ENCODE results near the gene N4BP2L1. TPM values are rescaled to one million over a fixed set of nuclear protein-coding genes. Genes with fewer than 3 reads are reported as not detected.

The N4BP2L1 gene
- total RNA-seq, 1 donor from 2014 or later = 10.2 TPM

DNA sequence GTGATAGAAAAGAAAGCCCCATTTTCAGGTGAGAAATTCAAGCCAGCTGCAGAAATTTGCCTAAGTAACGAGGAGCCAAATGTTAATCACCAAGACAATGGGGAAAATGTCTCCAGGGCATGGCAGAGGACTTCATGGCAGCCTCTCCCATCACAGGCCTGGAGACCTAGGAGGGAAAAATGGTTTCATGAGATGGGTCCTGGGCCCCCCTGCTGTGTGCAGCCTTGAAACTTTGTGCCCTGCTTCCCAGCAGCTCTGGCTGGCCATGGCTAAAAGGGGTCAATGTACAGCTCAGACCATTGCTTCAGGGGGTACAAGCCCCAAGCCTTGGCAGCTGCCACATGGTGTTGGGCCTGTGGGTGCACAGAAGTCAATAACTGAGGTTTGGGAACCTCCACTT lies 9.9 kb downstream of the N4BP2L1 start:
- no peak for TF ChIP-seq CTCF (IDR thresholded peaks at IDR 0.05)
- Mint-ChIP-seq H3K27ac (ENCODE audit: unreplicated experiment) (no peak overlapping the region), H3K36me3 (ENCODE audit: unreplicated experiment) (peaks cover 11% of the 10 kb centered on the region)

GRCh38 chr13:32415019-32415418 lies 12.9 kb downstream of the N4BP2L1 start:
- Mint-ChIP-seq H3K36me3 (ENCODE audit: unreplicated experiment) (peaks cover 8% of the 10 kb centered on the region), H3K9me3 (ENCODE audit: unreplicated experiment) (no peaks in the 10 kb centered on the region), H3K4me1 (ENCODE audit: unreplicated experiment) (peaks cover 2% of the 10 kb centered on the region), H3K27ac (ENCODE audit: unreplicated experiment) (no peak overlapping the region), H3K4me3 (ENCODE audit: unreplicated experiment) (no peak overlapping the region), H3K27me3 (ENCODE audit: unreplicated experiment) (no peaks in the 10 kb centered on the region)
- no peak for DNase-seq (ENCODE audit: extremely low spot score, unreplicated experiment)
- TF ChIP-seq CTCF (IDR thresholded peaks at IDR 0.05) = peak; percentile 46

More for the DNA sequence above, 9.9 kb downstream of the N4BP2L1 start:
- H3K4me1 Mint-ChIP-seq (ENCODE audit: unreplicated experiment) = no peaks in the 10 kb centered on the region
- no peak for DNase-seq (ENCODE audit: extremely low spot score, unreplicated experiment)
- H3K27me3 Mint-ChIP-seq (ENCODE audit: unreplicated experiment) = no peaks in the 10 kb centered on the region
- no peak overlapping the region for H3K4me3 Mint-ChIP-seq (ENCODE audit: unreplicated experiment)
- no peaks in the 10 kb centered on the region for H3K9me3 Mint-ChIP-seq (ENCODE audit: unreplicated experiment)

DNA sequence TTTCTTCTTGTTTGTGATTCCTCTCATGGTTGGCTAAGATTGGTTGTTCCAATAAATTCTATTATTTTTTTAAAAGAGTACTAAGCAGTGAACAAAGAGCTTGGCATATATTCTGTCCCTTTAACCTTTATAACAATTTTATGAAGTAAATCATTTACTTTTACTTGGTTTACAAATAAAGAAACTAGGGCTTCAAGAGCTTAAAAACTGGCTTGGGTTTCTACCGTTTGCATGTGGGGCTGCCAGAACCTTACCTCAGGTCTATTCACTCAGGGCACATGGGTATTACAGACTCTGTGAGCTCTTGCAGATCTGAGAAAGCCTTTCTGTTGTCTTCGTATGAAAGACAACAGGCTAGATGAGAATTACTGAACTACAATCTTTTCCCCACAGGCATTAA lies 13.3 kb downstream of the N4BP2L1 start:
- DNase-seq (ENCODE audit: extremely low spot score, unreplicated experiment) = no peak
- H3K36me3 Mint-ChIP-seq (ENCODE audit: unreplicated experiment) = peaks cover 4% of the 10 kb centered on the region
- H3K27ac Mint-ChIP-seq (ENCODE audit: unreplicated experiment) = no peak overlapping the region
- no peak for TF ChIP-seq CTCF (IDR thresholded peaks at IDR 0.05)
- H3K4me1 Mint-ChIP-seq (ENCODE audit: unreplicated experiment) = peaks cover 6% of the 10 kb centered on the region
- H3K9me3 Mint-ChIP-seq (ENCODE audit: unreplicated experiment) = no peaks in the 10 kb centered on the region
- peaks cover 2% of the 10 kb centered on the region for H3K27me3 Mint-ChIP-seq (ENCODE audit: unreplicated experiment)
- no peak overlapping the region for H3K4me3 Mint-ChIP-seq (ENCODE audit: unreplicated experiment)

DNA sequence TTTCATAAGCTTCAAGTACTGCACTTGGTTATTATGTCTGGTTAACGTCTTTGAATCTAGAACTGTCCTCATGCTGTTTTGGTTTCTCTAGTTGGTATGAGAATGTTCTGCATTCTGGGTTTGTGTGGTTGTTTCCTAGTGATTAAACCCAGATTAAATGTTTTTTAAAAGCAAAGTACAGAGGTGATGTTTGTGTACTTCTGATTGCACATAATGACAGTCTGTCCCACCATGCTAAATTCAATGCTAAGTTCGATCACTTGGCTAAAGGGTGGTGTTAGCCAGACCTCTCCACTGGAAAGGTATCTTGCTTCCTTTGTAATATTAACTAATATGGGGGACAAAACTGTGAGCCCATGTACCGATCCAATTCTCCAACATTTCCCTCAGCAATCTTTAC lies 14.6 kb downstream of the N4BP2L1 start:
- Mint-ChIP-seq H3K27me3 (ENCODE audit: unreplicated experiment) (peaks cover 2% of the 10 kb centered on the region), H3K27ac (ENCODE audit: unreplicated experiment) (no peak overlapping the region), H3K9me3 (ENCODE audit: unreplicated experiment) (no peaks in the 10 kb centered on the region), H3K36me3 (ENCODE audit: unreplicated experiment) (peaks cover 2% of the 10 kb centered on the region), H3K4me3 (ENCODE audit: unreplicated experiment) (no peak overlapping the region), H3K4me1 (ENCODE audit: unreplicated experiment) (peaks cover 17% of the 10 kb centered on the region)
- DNase-seq (ENCODE audit: extremely low spot score, unreplicated experiment) = no peak
- TF ChIP-seq CTCF (IDR thresholded peaks at IDR 0.05) = no peak

GRCh38 chr13:32409561-32410421 lies 18.1 kb downstream of the N4BP2L1 start:
- H3K27ac Mint-ChIP-seq (ENCODE audit: unreplicated experiment) = no peak overlapping the region
- H3K4me1 Mint-ChIP-seq (ENCODE audit: unreplicated experiment) = peaks cover 17% of the 10 kb centered on the region
- H3K27me3 Mint-ChIP-seq (ENCODE audit: unreplicated experiment) = peaks cover 2% of the 10 kb centered on the region
- peak overlapping the region; percentile 15 for H3K4me3 Mint-ChIP-seq (ENCODE audit: unreplicated experiment)
- no peaks in the 10 kb centered on the region for H3K9me3 Mint-ChIP-seq (ENCODE audit: unreplicated experiment)
- TF ChIP-seq CTCF (IDR thresholded peaks at IDR 0.05) = no peak
- peaks cover 7% of the 10 kb centered on the region for H3K36me3 Mint-ChIP-seq (ENCODE audit: unreplicated experiment)
- no peak for DNase-seq (ENCODE audit: extremely low spot score, unreplicated experiment)
